Measurements from ENCODE around the gene PAXX.

Gene PAXX

GRCh38 chr9:137040568-137040967 lies 48.3 kb downstream of the PAXX start:
- Histone ChIP-seq H3K4me1 (ENCODE audit: low read depth, poor library complexity, severe bottlenecking) (no peaks in the 10 kb centered on the region), H3K27ac (no peak overlapping the region), H3K79me2 (ENCODE audit: insufficient read depth, low read depth) (no peaks in the 10 kb centered on the region), H3K36me3 (ENCODE audit: insufficient read depth) (no peaks in the 10 kb centered on the region), H3K4me3 (IDR thresholded peaks at IDR 0.05; ENCODE audit: insufficient read depth, low read depth, low read length) (no peak overlapping the region), H3K9ac (no peak overlapping the region), H2AFZ (ENCODE audit: low read depth) (no peak overlapping the region), H3K27me3 (ENCODE audit: insufficient read depth, low read depth) (peaks cover 87% of the 10 kb centered on the region), H4K20me1 (ENCODE audit: insufficient read depth) (no peaks in the 10 kb centered on the region), H3K4me2 (no peak overlapping the region)
- TF ChIP-seq CTCF (conservative IDR thresholded peaks at IDR 0.05; ENCODE audit: low read depth, low read length), result no peak

DNA sequence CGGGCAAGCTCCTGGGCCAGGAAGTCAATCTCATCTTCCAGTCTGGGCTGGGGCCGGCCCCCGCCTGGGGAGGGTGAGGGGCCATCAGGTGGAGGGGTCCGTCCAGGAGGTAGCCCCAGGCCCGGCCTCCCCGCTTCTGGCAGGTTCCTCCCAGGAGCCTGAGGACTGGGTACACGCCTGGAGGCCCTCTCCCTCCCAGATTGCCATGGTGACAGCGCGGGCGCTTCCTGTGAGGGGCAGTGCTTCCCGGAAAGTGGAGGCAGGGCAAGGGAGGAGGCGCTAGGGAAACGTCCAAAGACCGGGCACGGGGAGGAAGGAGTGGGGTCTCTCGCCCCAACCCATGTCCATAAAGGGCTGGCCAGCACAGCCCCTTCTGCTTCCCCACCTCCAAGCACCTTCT lies 48.9 kb downstream of the PAXX start:
- no peak overlapping the region for H3K27ac ChIP-seq
- no peak overlapping the region for H3K9ac ChIP-seq
- no peak for TF ChIP-seq CTCF (conservative IDR thresholded peaks at IDR 0.05; ENCODE audit: low read depth, low read length)
- no peaks in the 10 kb centered on the region for H3K79me2 ChIP-seq (ENCODE audit: insufficient read depth, low read depth)
- H3K4me3 ChIP-seq (IDR thresholded peaks at IDR 0.05; ENCODE audit: insufficient read depth, low read depth, low read length), result no peak overlapping the region
- no peaks in the 10 kb centered on the region for H3K36me3 ChIP-seq (ENCODE audit: insufficient read depth)
- H3K27me3 ChIP-seq (ENCODE audit: insufficient read depth, low read depth), result peaks cover 89% of the 10 kb centered on the region
- H3K4me1 ChIP-seq (ENCODE audit: low read depth, poor library complexity, severe bottlenecking), result no peaks in the 10 kb centered on the region
- no peak overlapping the region for H3K4me2 ChIP-seq
- no peak overlapping the region for H2AFZ ChIP-seq (ENCODE audit: low read depth)
- H4K20me1 ChIP-seq (ENCODE audit: insufficient read depth), result no peaks in the 10 kb centered on the region

GRCh38 chr9:137042751-137043727 lies 50.8 kb downstream of the PAXX start:
- peaks cover 90% of the 10 kb centered on the region for H3K27me3 ChIP-seq (ENCODE audit: insufficient read depth, low read depth)
- H3K79me2 ChIP-seq (ENCODE audit: insufficient read depth, low read depth), result no peaks in the 10 kb centered on the region
- no peak overlapping the region for H3K4me3 ChIP-seq (IDR thresholded peaks at IDR 0.05; ENCODE audit: insufficient read depth, low read depth, low read length)
- H3K4me1 ChIP-seq (ENCODE audit: low read depth, poor library complexity, severe bottlenecking), result no peaks in the 10 kb centered on the region
- no peaks in the 10 kb centered on the region for H3K36me3 ChIP-seq (ENCODE audit: insufficient read depth)
- TF ChIP-seq CTCF (conservative IDR thresholded peaks at IDR 0.05; ENCODE audit: low read depth, low read length), result no peak
- H3K9ac ChIP-seq, result no peak overlapping the region
- no peak overlapping the region for H3K27ac ChIP-seq
- no peak overlapping the region for H3K4me2 ChIP-seq
- no peak overlapping the region for H2AFZ ChIP-seq (ENCODE audit: low read depth)
- H4K20me1 ChIP-seq (ENCODE audit: insufficient read depth), result no peaks in the 10 kb centered on the region
